GM13976 (cell line): ENCODE measurements around the gene BCL2A1.
A peak's percentile ranks its signal among the peaks of the same experiment; 100 is the strongest.
"Not testable (repeated sequence)": the region's sequence is repeated elsewhere in the genome, so short reads cannot be mapped to it uniquely, and the experiment has no call there.

ENCODE experiments used
- DNase-seq: peaks from one replicate; pipeline ENCODE4 v3.0.0; 2012; ENCODE audit warnings: low spot score
- CTCF ChIP-seq: IDR thresholded peaks from 2 replicates; pipeline ENCODE4 v1.5.1; 2012; ENCODE audit warnings: borderline replicate concordance, mild to moderate bottlenecking; ENCODE audit not compliant: insufficient read depth; ENCODE audit errors: extremely low read depth, missing control alignments, control extremely low read depth
- in situ Hi-C: fragments of 300-500 bp; cut with MboI; formaldehyde crosslinking; loops from one replicate; pipeline ENCODE4 v1.12.0; 2022; ENCODE audit warnings: low sequenced_read_pairs, mixed read lengths, inconsistent platforms; ENCODE audit not compliant: unreplicated experiment

BCL2A1 gene

GRCh38 chr15:79970624-79971434 is at the start of gene BCL2A1:
Gene BCL2A1, minus strand, starts transcription at chr15:79971196. Its CDS starts 77 bp downstream, at chr15:79971119.
- in situ Hi-C loops, result no loop called here
- DNase-seq, result peak; percentile 52
- no peak for TF ChIP-seq CTCF

GRCh38 chr15:80020731-80021130 is 49.7 kb upstream of the BCL2A1 start:
- in situ Hi-C loops, result no loop called here
- DNase-seq, result no peak
- no peak for TF ChIP-seq CTCF

- in situ Hi-C loops, result not testable (repeated sequence)
Measured at GRCh38 chr15:80020149-80020548, 49.2 kb upstream of the BCL2A1 start.

GRCh38 chr15:80019168-80019745 is 48.3 kb upstream of the BCL2A1 start:
- TF ChIP-seq CTCF, result no peak
- DNase-seq, result no peak
- in situ Hi-C loops, result no loop called here

More at GRCh38 chr15:80020149-80020548, 49.2 kb upstream of the BCL2A1 start:
- DNase-seq, result not testable (repeated sequence)

- DNase-seq, in situ Hi-C loops: not testable (repeated sequence)
Measured at GRCh38 chr15:80017139-80017538, 46.1 kb upstream of the BCL2A1 start.

GRCh38 chr15:80016506-80016905 is 45.5 kb upstream of the BCL2A1 start:
- DNase-seq, in situ Hi-C loops: not testable (repeated sequence)

- in situ Hi-C loops, result no loop called here
Measured at GRCh38 chr15:80015156-80015555, 44.2 kb upstream of the BCL2A1 start.

GRCh38 chr15:80014186-80014585 is 43.2 kb upstream of the BCL2A1 start:
- in situ Hi-C loops, DNase-seq: not testable (repeated sequence)

More at GRCh38 chr15:80015156-80015555, 44.2 kb upstream of the BCL2A1 start:
- no peak for TF ChIP-seq CTCF
- no peak for DNase-seq
